Endometrium (tissue), 2 donors: ENCODE measurements around the gene ROR2.

ENCODE experiments used
- FAIRE-seq: peaks from 2 replicates; lab custom pipeline; 2012; peaks lifted over from hg19 to GRCh38; lab: Jason Lieb, UNC
- donor health status: control.
- donor health status: control.

ROR2 gene

DNA sequence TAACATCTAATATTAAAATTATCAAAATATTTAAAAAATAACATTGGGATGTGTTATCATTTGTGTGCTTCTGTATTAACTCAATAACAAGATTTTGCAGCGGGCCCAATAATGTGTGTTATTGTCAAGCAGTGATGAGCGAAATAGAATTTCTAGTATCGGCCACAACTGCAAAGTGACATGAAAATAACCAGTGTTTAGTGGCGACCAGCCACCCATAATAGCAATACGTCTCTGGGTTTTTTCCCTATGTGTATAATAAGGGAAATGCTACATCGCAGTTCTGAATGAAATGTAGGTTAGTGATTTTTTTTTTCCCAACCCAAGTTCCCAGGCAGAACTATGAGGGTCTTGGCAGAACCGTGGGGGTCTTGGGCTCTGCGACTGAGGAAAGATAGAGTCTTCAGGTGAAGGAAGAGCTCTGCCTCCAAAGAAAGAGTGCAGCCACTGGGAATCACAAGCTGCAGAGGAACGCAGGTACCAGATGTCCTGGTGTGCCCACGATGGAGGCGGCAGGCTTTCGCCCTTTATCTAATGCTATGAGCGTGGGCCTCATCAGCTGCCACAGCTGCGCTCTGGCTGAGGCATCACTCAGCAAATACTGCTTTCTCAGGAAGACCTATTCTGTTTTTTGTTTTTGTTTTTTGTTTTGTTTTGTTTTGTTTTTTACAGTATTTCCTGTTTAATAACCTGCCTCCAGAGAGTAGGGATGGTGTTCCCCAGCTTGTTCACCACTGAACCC is 235.0 kb downstream of the ROR2 start:
- no peak for FAIRE-seq

- FAIRE-seq: no peak
Observed at GRCh38 chr9:91714020-91714806, 235.8 kb downstream of the ROR2 start.

DNA sequence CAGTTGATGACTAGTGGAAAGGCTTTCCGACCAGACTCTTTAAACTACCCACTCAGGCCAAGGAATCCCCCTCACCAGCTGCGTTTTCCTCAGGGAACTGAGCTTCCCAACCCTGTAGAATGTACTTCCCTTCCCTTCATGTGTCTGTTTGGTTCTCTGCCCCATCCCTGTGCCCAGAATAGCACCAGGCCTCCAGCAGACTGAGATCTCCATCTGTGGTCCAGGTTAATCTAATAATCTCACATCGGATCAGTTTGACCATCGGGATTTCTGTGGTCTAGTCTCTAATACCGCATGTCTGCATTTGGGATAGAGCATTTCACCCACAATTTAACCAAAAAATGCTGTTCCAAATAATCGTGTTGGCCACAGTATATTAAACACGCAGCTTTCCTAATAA is 237.2 kb downstream of the ROR2 start:
- FAIRE-seq: no peak

DNA sequence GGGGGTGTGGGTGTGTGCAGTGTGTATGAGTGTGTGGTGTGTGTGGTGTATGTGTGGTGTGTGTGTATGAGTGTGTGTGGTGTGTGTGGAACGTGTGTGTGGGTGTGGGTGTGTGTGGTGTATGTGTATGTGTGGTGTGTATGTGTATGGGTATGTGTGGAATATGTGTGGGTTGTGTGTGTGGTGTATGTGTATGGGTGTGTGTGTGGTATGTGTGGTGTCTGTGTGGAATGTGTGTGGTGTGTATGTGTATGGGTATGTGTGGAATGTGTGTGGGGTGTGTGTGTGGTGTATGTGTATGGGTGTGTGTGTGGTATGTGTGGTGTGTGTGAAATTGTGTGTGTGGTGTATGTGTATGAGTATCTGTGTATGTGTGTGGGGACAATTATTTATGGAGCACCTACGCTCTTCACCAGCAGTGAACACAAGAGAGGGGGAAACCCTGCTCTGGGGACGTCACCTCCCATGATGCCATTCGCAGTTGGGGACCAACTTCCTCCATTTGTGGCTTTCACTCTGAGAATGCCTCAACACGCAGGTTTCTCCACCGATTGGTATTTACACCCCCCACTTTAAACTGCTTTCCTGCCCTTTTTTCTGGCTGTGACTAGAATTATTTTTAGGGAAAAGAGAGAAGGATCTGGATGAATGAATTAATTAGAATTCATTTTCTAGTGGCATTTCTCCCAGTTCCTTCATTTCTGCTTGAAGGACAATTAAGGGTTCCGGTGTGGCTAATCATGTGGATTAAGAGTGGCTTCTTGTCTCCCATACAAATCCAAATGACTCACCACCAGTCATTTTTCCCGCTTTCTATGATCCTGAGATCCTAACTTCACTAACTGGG is 238.1 kb downstream of the ROR2 start:
- FAIRE-seq: no peak

DNA sequence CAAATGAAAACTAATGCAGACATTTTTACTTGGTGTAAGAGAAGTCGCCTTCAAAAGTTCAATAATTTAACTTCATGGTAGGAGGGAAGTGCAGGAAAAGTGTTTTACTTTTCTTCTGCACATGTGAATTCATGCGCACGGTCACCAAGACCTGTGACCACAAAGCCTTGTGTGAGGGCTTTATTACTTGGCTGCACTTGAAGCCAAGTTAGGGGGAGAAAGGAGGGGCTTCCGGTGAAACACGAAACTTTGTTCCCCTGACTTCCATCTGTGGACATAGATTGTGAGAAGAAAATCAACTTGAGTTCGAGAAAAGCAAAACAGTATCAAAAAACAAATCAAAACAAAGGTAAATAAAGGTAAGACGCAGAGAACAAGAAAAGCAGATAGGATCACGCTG is 239.9 kb downstream of the ROR2 start:
- FAIRE-seq: peak; percentile 90

- no peak for FAIRE-seq
Observed at GRCh38 chr9:91705386-91705785, 244.6 kb downstream of the ROR2 start.

DNA sequence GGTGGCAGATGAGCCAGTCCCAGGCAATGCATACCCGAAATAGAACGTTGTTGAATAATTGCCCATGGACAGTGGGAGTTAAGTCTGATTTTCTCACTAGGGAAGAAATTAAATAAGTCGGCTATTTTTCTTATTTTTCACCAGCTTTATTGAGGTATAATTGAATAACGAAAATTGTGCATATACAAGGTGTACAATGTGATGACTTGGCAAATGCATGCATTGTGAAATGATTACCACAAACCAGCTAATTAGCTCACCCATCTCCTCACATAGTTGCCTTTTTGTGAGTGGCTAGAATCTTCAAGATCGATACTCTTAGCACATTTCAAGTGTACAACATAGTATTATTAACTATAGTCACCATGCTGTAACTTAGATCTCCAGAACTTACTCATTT is 249.6 kb downstream of the ROR2 start:
- no peak for FAIRE-seq

GRCh38 chr9:91698266-91698665 is 251.8 kb downstream of the ROR2 start:
- FAIRE-seq: no peak

- FAIRE-seq: no peak
Observed at GRCh38 chr9:91697201-91697600, 252.8 kb downstream of the ROR2 start.

DNA sequence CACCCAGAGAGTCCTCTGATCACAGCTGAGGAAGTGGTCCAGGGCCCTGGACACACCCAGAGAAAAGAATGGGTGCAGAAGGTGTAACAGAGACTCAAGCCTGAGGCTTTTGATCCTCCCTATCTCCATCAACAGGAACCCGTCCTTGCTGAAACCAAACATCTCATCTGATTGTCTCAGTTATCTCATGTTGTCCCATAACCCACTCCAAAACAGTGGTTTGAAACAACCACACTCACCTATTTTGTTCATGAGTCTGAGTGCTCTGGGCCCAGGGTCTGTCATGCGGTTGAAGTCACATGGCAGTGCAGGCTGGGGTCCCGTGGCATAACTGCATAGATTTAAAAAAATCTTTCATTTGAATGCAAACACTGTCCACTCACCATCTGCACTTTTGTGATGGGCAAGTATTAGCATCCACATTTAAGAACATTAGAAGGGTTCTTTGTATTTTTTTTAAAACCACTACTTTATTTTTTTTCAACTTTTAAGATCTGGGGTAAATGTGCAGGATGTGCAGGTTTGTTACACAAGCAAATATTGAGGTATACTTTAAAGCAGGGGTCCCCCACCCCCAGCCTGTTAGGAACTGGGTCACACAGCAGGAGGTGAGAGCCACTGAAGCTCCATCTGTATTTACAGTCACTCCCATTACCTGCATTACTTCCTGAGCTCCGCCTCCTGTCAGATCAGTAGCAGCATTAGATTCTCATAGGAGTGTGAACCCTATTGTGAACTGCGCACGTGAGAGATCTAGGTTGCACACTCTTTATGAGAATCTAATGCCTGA is 255.8 kb downstream of the ROR2 start:
- no peak for FAIRE-seq

DNA sequence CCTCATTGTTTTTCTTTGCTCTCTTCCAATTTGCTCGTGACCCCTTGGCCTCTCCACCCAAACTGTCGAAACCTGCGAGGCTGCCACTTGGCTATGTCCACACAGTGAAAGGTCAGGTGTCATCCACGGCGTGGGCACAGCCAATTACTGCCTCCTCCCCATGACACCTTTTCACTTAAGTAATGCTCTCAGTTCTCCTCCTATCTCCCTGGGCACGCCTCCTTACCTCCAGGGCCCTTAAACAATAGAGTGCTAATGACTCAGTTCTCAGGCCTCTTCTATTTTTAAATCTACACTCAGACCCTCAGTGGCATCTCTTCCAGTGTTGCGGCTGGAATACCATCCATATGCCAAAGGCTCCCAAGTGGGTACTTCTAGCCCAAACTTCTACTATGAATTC is 256.8 kb downstream of the ROR2 start:
- no peak for FAIRE-seq

GRCh38 chr9:91690540-91691249 is 259.3 kb downstream of the ROR2 start:
- no peak for FAIRE-seq

DNA sequence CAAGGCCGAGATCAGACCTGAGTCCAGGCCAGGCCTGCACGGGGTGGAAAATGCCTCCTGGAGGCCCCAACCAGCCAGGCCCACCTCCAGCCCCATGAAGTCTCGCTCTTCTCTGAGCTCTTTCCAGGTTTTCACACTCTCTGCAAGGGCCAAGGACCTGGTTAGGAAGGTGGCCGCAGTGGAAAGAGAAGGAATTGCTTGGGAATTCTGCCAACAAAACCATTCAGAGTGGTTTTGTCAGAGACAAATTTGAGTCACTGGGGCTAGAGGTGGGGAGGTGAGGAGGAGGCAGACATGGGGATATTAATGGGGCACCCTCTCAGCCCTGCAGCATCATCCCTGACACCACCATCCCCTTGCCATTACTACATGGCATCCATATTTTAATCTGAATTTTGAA is 261.0 kb downstream of the ROR2 start:
- no peak for FAIRE-seq

GRCh38 chr9:91683269-91683668 is 266.8 kb downstream of the ROR2 start:
- FAIRE-seq: no peak

DNA sequence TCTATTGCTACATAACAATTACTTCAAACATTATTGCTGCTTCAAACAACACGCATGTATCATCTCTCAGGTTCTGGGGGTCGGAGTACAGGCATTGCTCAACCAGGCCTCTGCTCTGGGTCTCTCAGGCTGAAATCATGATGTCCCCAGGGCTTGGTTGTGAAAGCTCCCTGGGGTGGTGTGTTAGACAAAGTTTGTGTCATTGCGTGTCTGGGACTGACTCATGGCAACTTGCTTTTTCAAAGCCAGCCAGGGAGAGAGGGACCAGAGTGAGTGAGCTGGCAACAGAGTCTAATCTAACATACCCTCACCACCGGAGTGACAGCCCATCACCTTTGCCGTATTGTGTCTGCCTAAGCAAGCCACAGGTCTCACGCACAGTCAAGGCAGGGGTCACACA is 267.2 kb downstream of the ROR2 start:
- FAIRE-seq: no peak

GRCh38 chr9:91681461-91682305 is 268.3 kb downstream of the ROR2 start:
- FAIRE-seq: peak; percentile 29

DNA sequence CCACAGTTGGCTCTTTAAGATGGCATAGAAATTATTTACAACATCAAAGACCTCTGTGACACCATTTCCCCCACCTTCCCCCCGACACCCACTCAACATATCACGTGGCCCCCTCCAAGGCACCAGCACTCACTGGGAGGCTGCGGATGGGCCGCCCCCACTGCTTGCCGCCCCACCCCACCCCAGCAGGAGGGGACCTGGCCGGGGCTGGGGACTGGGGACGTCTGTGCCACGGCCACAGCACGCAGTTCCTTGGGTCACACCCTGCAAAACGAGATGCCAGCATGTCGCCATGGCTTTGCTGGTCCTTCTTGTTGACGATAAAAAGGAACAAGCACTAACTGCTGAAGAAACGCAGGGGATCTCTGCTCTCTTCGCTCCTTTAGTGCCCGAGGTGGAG is 269.0 kb downstream of the ROR2 start:
- FAIRE-seq: no peak

- FAIRE-seq: no peak
Observed at GRCh38 chr9:91680106-91680505, 269.9 kb downstream of the ROR2 start.

- no peak for FAIRE-seq
Observed at GRCh38 chr9:91678807-91679580, 271.0 kb downstream of the ROR2 start.
